ENCODE measurements around the gene MGAT3. TPM values are rescaled to one million over a fixed set of nuclear protein-coding genes. Genes with fewer than 3 reads are reported as not detected.
"Not testable (repeated sequence)": the region's sequence is repeated elsewhere in the genome, so short reads cannot be mapped to it uniquely, and the experiment has no call there.

MGAT3 gene
- total RNA-seq, 1 experiment from 2014 or later, result not detected

DNA sequence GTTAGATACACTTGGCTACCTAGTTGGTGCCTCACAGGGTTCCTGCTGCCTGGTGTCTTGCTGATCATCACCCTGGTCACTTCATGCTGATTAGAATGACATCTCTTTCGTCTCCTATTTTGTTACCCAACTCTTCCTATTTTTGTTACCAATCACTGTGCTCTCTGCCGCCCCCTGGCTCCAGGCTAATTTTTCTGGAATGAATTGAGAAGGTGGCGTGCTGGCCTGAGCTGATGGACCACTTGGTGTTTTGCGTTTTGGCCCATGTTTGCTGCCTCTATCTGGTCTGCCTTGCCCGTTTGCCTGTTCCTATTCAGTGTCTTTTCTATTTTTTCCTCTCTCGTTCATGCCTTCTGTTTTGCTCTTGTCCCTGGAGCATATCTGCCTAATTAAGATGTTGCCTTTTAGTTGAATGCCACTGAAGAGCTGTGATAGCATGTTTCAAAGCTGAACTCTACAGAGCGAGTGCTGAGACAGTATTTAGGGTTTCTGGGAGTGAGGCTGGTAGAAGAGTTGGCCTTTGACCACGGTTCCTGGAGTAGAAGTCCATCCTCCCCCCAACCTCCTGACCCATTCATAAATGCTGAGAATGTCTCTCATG, 57.7 kb downstream of the MGAT3 start:
- DNase-seq (ENCODE audit: low read depth), result peak; percentile 28

DNA sequence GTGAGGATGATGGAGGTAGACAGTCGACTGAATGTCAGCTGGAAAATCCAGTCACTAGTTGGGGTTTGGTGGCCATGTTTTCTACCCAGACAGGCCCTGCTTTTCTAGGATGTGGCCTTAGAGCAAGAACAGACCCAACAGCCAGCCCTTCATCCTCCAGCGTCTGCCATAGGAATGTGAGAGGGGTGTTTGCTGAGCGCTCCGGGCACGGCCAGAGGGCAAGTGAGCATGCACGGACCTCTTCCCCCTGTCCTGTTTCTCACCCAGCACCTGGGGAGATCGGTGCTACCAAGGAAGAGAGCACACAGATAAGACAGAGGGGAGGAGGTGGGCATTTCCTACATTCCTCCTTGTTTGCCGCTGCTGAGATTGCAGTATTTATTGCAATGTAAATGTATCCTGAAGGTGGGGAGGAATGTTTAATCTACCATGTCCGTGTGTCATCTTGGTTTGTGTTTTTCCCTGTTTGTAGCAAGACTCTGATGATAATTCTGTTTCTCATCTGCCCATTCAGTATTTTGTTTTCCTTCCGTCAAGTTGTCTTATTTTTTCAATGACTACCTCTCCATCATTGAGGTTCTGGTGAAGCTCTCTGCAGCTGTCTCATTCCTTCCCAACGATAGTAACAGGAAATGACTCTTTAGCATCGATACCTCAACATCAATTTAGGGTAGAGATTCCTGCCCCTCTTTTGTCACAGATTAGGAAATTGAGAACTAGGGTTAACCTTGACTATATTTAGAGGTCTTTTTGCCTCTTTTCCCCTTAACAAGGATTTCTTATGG, 58.6 kb downstream of the MGAT3 start:
- no peak for DNase-seq (ENCODE audit: low read depth)

DNA sequence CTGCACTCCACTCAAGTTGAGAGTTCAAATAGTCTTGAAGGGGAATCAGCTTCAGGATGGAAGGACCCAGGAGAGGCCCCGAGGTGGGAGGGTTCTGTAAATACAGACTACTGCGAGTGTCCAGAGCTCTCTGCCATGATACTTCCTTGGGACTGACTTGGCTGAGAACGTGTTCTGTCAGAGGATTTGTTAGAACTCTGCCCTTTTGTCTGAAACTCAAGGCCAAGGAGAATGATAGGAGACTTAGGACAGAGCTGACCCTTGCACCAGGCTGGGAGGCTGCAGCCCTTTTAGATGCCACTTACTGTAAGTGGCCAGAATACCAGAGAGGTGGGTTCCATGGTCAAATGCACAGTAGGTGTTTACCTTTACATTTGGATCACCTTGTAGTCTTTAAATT, 60.7 kb downstream of the MGAT3 start:
- DNase-seq (ENCODE audit: low read depth), result no peak

DNA sequence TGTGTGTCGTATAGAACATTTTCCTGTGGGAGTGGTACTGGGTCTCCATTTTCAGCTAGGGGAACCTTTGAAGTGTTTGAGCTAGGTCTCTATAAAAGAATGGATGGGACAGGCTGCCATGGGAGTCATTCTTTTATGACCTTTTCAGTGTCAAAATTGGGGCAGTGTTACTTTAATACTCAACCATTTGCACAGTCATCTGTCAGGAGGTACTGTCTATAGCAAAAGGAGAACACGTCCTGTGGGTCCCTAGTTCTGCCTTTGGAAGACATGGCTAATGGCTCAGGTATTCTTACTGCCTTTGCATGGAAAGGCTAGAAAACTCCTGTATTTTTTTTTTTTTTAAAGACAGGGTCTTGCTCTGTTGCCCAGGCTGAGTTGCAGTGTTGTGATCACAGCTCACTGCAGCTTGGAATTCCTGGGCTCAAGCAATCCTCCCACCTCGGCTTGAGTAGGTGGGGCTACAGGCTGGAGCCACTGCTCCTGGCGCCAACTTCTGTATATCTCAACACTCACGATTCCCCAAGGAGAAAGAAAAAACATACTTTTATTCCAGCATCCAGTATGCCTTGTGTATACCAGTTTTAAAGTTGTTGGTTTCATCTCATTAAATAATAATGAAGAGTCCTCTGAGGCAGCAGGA, 61.5 kb downstream of the MGAT3 start:
- no peak for DNase-seq (ENCODE audit: low read depth)

DNA sequence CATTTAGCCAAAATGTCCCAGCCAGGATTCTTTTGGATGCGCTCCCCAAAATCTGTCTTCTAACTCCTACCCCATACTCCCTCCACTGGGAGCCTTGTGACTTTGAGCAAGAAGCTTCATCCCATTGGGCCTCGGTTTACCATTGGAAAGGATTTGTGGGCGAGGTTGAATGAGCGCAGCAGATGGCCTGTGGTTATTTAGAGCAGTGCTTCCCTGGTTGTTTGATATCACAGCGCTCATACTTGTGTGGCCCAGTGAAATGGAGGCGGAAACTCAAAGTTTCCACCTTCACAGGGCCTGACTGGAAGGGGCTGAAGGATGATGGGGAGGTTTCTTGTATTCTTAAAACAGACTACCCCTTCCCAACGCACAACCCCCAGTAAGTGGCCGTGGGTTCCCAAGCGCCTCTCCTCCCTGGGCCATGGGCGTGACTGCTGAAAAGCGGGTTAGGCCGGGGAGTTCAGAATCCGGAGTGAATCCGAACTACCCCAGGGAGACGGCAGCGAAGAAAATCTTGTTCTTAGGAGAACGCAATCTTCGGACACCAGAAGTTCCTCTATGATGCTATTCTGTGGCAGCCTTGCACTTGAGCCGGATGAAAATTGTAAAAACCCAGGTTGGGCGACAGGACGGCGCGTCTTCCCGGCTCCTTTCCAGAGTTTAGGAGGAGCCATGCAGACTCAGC, 62.3 kb downstream of the MGAT3 start:
- no peak for DNase-seq (ENCODE audit: low read depth)

GRCh38 chr22:39519681-39520225, 62.9 kb downstream of the MGAT3 start:
- peak; percentile 96 for DNase-seq (ENCODE audit: low read depth)

- DNase-seq (ENCODE audit: low read depth), result no peak
These were observed 63.7 kb downstream of the MGAT3 start, which contains the start of gene ATF4 for GRCh38 chr22:39520226-39521105. TSS of gene ATF4 (plus strand) at chr22:39520562. CDS start at chr22:39521446, 884 bp downstream.

DNA sequence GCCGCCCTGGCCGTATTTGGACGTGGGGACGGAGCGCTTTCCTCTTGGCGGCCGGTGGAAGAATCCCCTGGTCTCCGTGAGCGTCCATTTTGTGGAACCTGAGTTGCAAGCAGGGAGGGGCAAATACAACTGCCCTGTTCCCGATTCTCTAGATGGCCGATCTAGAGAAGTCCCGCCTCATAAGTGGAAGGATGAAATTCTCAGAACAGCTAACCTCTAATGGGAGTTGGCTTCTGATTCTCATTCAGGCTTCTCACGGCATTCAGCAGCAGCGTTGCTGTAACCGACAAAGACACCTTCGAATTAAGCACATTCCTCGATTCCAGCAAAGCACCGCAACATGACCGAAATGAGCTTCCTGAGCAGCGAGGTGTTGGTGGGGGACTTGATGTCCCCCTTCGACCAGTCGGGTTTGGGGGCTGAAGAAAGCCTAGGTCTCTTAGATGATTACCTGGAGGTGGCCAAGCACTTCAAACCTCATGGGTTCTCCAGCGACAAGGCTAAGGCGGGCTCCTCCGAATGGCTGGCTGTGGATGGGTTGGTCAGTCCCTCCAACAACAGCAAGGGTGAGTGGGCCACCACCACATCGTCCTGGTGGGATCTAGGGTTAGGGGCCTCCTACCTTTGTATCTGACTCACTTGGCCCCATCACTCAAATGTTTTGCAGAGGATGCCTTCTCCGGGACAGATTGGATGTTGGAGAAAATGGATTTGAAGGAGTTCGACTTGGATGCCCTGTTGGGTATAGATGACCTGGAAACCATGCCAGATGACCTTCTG, 64.5 kb downstream of the MGAT3 start:
- DNase-seq (ENCODE audit: low read depth), result peak; percentile 53

DNA sequence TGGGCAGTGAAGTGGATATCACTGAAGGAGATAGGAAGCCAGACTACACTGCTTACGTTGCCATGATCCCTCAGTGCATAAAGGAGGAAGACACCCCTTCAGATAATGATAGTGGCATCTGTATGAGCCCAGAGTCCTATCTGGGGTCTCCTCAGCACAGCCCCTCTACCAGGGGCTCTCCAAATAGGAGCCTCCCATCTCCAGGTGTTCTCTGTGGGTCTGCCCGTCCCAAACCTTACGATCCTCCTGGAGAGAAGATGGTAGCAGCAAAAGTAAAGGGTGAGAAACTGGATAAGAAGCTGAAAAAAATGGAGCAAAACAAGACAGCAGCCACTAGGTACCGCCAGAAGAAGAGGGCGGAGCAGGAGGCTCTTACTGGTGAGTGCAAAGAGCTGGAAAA, 65.3 kb downstream of the MGAT3 start:
- not testable (repeated sequence) for DNase-seq (ENCODE audit: low read depth)

DNA sequence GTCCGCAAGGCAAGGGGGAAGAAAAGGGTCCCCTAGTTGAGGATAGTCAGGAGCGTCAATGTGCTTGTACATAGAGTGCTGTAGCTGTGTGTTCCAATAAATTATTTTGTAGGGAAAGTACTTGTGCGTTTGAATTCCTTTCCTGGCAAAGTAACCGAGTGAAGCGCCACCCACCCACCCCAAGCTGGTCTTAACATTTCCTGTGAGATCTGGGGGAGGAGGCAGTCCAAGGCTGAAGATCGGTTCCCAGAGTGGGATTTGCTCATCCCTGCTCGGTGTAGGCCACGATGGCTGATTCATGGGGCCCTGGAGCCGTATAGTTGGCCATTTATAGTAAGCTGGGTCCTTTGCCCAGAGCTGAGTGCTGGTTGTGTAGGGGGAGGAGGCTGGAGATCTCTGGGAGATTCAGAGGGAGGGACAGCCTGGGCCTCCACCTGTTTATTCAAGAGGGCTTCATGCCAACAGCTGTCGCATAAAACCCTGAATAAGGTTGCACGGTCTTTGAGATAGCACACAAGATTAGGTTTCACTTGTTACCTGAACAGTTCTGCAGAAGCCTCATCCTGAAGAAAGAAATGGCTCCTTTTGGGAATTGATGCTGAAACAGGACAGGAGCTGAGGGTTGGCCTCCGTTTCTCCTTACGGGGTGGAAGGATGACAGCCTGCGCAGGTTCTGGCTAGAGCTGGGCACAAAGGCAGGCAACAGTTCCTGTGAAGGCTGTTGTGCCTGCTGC, 65.9 kb downstream of the MGAT3 start:
- DNase-seq (ENCODE audit: low read depth), result peak; percentile 57

GRCh38 chr22:39524089-39524752, 67.4 kb downstream of the MGAT3 start:
- peak; percentile 21 for DNase-seq (ENCODE audit: low read depth)

GRCh38 chr22:39524753-39525657, 68.2 kb downstream of the MGAT3 start:
- DNase-seq (ENCODE audit: low read depth), result peak; percentile 43

- no peak for DNase-seq (ENCODE audit: low read depth)
These were observed 68.8 kb downstream of the MGAT3 start for GRCh38 chr22:39525658-39525975.

- DNase-seq (ENCODE audit: low read depth), result no peak
These were observed 69.9 kb downstream of the MGAT3 start for GRCh38 chr22:39526736-39527171.

DNA sequence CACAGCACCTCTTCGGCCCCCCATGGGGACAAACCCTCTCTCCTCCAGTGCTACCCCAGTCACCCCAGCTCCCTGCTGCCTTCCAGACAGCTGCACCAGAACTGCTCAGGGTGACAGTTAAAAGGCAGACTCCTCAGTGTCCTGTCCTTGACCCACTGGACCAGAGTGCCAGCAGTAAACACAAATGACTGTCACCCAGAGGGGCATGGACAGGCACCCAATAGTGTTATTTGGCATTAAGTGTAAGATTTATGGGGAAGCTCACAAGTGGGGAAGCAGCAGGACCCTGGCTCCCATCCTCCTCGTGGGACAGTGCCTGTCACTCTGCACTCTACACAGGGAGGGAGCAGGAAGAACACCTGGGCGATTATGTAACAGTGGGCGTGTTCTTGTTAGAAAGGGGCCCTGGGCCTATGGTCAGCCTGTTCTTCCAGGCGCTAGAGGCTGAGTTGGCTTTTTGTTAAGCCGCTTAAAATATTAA, 70.7 kb downstream of the MGAT3 start:
- peak; percentile 33 for DNase-seq (ENCODE audit: low read depth)

DNA sequence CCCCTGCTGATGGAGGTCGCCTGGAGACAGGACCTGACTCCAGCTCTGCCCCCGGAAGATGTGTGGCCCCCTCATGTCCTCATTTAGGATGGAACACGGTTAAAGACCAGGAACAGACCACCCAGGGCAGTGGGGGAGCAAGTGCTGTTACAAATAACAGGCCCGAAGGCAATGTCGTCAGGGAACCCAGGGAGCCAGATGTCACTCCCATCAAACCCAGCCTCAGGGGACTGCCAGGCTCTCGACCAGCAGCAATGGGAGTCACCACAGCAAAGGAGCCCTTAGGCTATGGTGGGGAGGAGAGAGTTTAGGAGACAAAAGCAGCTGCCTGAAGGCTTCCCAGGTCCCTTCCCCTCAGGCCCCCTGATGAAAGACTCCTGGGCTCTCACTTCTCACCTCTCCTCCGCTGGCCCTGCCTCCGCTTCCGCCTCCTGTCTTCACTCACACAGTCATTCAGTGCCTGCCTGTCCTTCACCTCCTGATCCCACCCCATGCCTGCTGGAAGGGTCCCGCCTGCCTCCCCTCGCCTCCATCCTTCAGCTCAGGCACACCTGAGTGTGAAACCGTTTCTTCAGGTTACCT, 71.4 kb downstream of the MGAT3 start:
- peak; percentile 40 for DNase-seq (ENCODE audit: low read depth)

Data from M059J (cell line).